Liver (tissue), 3 donors: ENCODE data around the gene BTG2.

Source experiments
- CTCF ChIP-seq: fragments of 150-350 bp; IDR thresholded peaks from 2 replicates; pipeline ENCODE4 v1.5.1; 2017; ENCODE audit warnings: improper control_type of control experiment, low read depth, low read length; ENCODE audit not compliant: missing input control
- FOXA1 ChIP-seq: IDR thresholded peaks from 2 replicates; pipeline ENCODE4 v1.6.1; 2016; ENCODE audit warnings: antibody characterized with exemption
- GABPA ChIP-seq, 2 donors: IDR thresholded peaks in 1 of 2; conservative IDR thresholded peaks in 1 of 2; 2 replicates each; pipeline ENCODE4 v1.6.1; 2016; ENCODE audit warnings: antibody characterized with exemption in 2 of 2, mild to moderate bottlenecking in 1 of 2, moderate library complexity in 1 of 2
- JUND ChIP-seq, 2 donors: IDR thresholded peaks; 2 replicates each; pipeline ENCODE4 v1.6.1; 2016; ENCODE audit warnings: antibody characterized with exemption in 2 of 2
- RAD21 ChIP-seq, 2 donors: IDR thresholded peaks; 2 replicates each; pipeline ENCODE4 v1.6.1; 2016; ENCODE audit warnings: antibody characterized with exemption in 2 of 2, mild to moderate bottlenecking in 2 of 2
- SP1 ChIP-seq: IDR thresholded peaks from 2 replicates; pipeline ENCODE4 v1.6.1; 2018; ENCODE audit warnings: antibody characterized with exemption, mild to moderate bottlenecking
- donor health status: healthy.
- donor health status: healthy.

DNA sequence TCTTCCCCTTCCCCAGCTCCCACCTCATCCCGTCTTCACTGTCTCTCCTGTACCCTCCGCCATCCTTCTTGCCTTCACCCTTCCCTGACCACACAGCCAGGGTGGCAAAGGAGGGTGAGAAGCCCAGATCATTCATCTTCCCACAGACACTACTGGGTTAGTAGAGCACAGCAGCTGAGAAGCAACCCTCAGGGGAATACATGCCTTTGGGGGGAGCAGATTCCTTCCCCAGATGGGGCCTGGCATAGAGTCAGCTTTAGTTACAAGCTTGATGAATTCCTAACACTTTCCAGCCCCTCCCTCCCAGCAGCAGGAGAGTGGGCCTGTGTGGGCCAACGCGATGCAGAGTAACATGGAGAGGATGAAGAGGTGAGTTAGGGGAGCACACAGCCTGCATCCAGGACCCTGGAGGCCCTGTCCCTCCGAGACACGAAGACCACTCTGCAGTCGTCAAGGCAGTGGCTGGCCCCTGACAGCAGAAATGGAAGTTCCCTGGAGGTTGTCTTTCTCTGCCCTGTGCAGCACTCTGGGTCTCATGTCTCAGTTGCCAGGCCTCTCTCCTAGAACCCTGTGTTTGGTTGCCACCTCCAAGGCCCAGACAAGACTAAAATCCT, 8.8 kb upstream of the BTG2 start:
- no peak for TF ChIP-seq CTCF
- TF ChIP-seq RAD21 (IDR thresholded peaks at IDR 0.05): no peak
- TF ChIP-seq GABPA (IDR thresholded peaks at IDR 0.05 in 1 of 2, conservative IDR thresholded peaks at IDR 0.05 in 1 of 2): no peak
- no peak for TF ChIP-seq SP1
- no peak for TF ChIP-seq FOXA1
- TF ChIP-seq JUND (IDR thresholded peaks at IDR 0.05): no peak
